ENCODE data around the gene MED12L.

- TF ChIP-seq CTCF (IDR thresholded peaks at IDR 0.05; ENCODE audit: insufficient read depth, low read length) (no peak), SPI1 (IDR thresholded peaks at IDR 0.05; ENCODE audit: borderline replicate concordance, low read depth) (no peak), POLR2AphosphoS5 (IDR thresholded peaks at IDR 0.05; ENCODE audit: low read depth) (no peak)
Measured at GRCh38 chr3:151074256-151074655, 11.2 kb upstream of the MED12L start.
